ENCODE data around the gene OSTN. TPM values are rescaled to one million over a fixed set of nuclear protein-coding genes. Genes with fewer than 3 reads are reported as not detected.
"Not testable (repeated sequence)": the region's sequence is repeated elsewhere in the genome, so short reads cannot be mapped to it uniquely, and the experiment has no call there.

OSTN gene
- total RNA-seq, 1 experiment from 2014 or later = not detected

- no peaks in the 10 kb centered on the region for H3K36me3 ChIP-seq
- no peaks in the 10 kb centered on the region for H3K27me3 ChIP-seq
- H3K9me3 ChIP-seq = no peaks in the 10 kb centered on the region
- no peak overlapping the region for H3K4me3 ChIP-seq
- no peak for DNase-seq
These were observed 17.5 kb downstream of the OSTN start for GRCh38 chr3:191216510-191216909.

- Histone ChIP-seq H3K27me3 (no peaks in the 10 kb centered on the region), H3K36me3 (no peaks in the 10 kb centered on the region), H3K4me3 (no peak overlapping the region), H3K9me3 (no peaks in the 10 kb centered on the region)
- no peak for DNase-seq
These were observed 18.3 kb downstream of the OSTN start for GRCh38 chr3:191217301-191217700.

GRCh38 chr3:191220908-191221307, 21.9 kb downstream of the OSTN start:
- H3K4me3 ChIP-seq = no peak overlapping the region
- H3K27me3 ChIP-seq = no peaks in the 10 kb centered on the region
- no peaks in the 10 kb centered on the region for H3K36me3 ChIP-seq
- DNase-seq = no peak
- H3K9me3 ChIP-seq = no peaks in the 10 kb centered on the region

GRCh38 chr3:191221638-191222037, 22.6 kb downstream of the OSTN start:
- no peaks in the 10 kb centered on the region for H3K9me3 ChIP-seq
- no peaks in the 10 kb centered on the region for H3K36me3 ChIP-seq
- DNase-seq = no peak
- no peak overlapping the region for H3K4me3 ChIP-seq
- H3K27me3 ChIP-seq = no peaks in the 10 kb centered on the region

- Histone ChIP-seq H3K4me3 (no peak overlapping the region), H3K27me3 (0 out of 2 replicates have a peak, but pooled peaks cover 2% of the 10 kb centered on the region), H3K9me3 (no peaks in the 10 kb centered on the region), H3K36me3 (no peaks in the 10 kb centered on the region)
- DNase-seq = no peak
These were observed 28.5 kb downstream of the OSTN start for GRCh38 chr3:191227541-191227940.

- Histone ChIP-seq H3K36me3 (no peaks in the 10 kb centered on the region), H3K4me3 (no peak overlapping the region), H3K27me3 (no peaks in the 10 kb centered on the region), H3K9me3 (no peaks in the 10 kb centered on the region)
- DNase-seq = no peak
These were observed 35.2 kb downstream of the OSTN start for GRCh38 chr3:191234216-191234615.

GRCh38 chr3:191235331-191236314, 36.6 kb downstream of the OSTN start:
- DNase-seq = no peak

GRCh38 chr3:191236646-191237045, 37.6 kb downstream of the OSTN start:
- Histone ChIP-seq H3K27me3 (no peaks in the 10 kb centered on the region), H3K9me3 (no peaks in the 10 kb centered on the region), H3K36me3 (no peaks in the 10 kb centered on the region), H3K4me3 (no peak overlapping the region)
- no peak for DNase-seq

More at GRCh38 chr3:191235331-191236314, 36.6 kb downstream of the OSTN start:
- Histone ChIP-seq H3K27me3 (no peaks in the 10 kb centered on the region), H3K36me3 (no peaks in the 10 kb centered on the region), H3K9me3 (no peaks in the 10 kb centered on the region), H3K4me3 (no peak overlapping the region)

- Histone ChIP-seq H3K4me3 (no peak overlapping the region), H3K36me3 (no peaks in the 10 kb centered on the region), H3K27me3 (no peaks in the 10 kb centered on the region), H3K9me3 (no peaks in the 10 kb centered on the region)
- no peak for DNase-seq
These were observed 38.2 kb downstream of the OSTN start for GRCh38 chr3:191237047-191237882.

GRCh38 chr3:191238321-191238817, 39.3 kb downstream of the OSTN start:
- H3K27me3 ChIP-seq = no peaks in the 10 kb centered on the region
- no peak overlapping the region for H3K4me3 ChIP-seq
- DNase-seq = no peak
- H3K9me3 ChIP-seq = no peaks in the 10 kb centered on the region
- no peaks in the 10 kb centered on the region for H3K36me3 ChIP-seq

GRCh38 chr3:191239407-191240031, 40.5 kb downstream of the OSTN start:
- Histone ChIP-seq H3K9me3 (no peaks in the 10 kb centered on the region), H3K27me3 (no peaks in the 10 kb centered on the region), H3K36me3 (no peaks in the 10 kb centered on the region), H3K4me3 (no peak overlapping the region)
- no peak for DNase-seq

GRCh38 chr3:191240486-191240885, 41.4 kb downstream of the OSTN start:
- DNase-seq = no peak
- Histone ChIP-seq H3K4me3 (no peak overlapping the region), H3K9me3 (no peaks in the 10 kb centered on the region), H3K27me3 (no peaks in the 10 kb centered on the region), H3K36me3 (no peaks in the 10 kb centered on the region)

- no peak overlapping the region for H3K4me3 ChIP-seq
- H3K36me3 ChIP-seq = no peaks in the 10 kb centered on the region
- no peak for DNase-seq
- H3K27me3 ChIP-seq = no peaks in the 10 kb centered on the region
- H3K9me3 ChIP-seq = no peaks in the 10 kb centered on the region
These were observed 45.3 kb downstream of the OSTN start for GRCh38 chr3:191244242-191244867.

- not testable (repeated sequence) for DNase-seq, H3K4me3 ChIP-seq, H3K27me3 ChIP-seq, H3K36me3 ChIP-seq, H3K9me3 ChIP-seq
These were observed 47.0 kb downstream of the OSTN start for GRCh38 chr3:191246034-191246433.

- Histone ChIP-seq H3K27me3 (no peaks in the 10 kb centered on the region), H3K36me3 (no peaks in the 10 kb centered on the region), H3K4me3 (no peak overlapping the region), H3K9me3 (no peaks in the 10 kb centered on the region)
- DNase-seq = no peak
These were observed 47.6 kb downstream of the OSTN start for GRCh38 chr3:191246630-191247029.

GRCh38 chr3:191253089-191253799, 54.2 kb downstream of the OSTN start:
- Histone ChIP-seq H3K9me3 (no peaks in the 10 kb centered on the region), H3K4me3 (no peak overlapping the region), H3K36me3 (no peaks in the 10 kb centered on the region), H3K27me3 (no peaks in the 10 kb centered on the region)
- DNase-seq = no peak
